ENCODE data around the gene CDKAL1.

Gene CDKAL1

GRCh38 chr6:21123507-21124436 is 589.5 kb downstream of the CDKAL1 start:
- Histone ChIP-seq H3K4me3 (ENCODE audit: low read depth, low read length) (no peak overlapping the region), H3K27me3 (no peaks in the 10 kb centered on the region), H3K9me3 (no peaks in the 10 kb centered on the region), H3K36me3 (no peaks in the 10 kb centered on the region), H3K4me1 (no peaks in the 10 kb centered on the region)
- no peak for DNase-seq
- TF ChIP-seq CTCF (IDR thresholded peaks at IDR 0.05; ENCODE audit: low read depth, low read length) = no peak

GRCh38 chr6:21128601-21129000 is 594.3 kb downstream of the CDKAL1 start:
- DNase-seq = no peak
- Histone ChIP-seq H3K4me1 (peaks cover 9% of the 10 kb centered on the region), H3K9me3 (no peaks in the 10 kb centered on the region), H3K4me3 (ENCODE audit: low read depth, low read length) (no peak overlapping the region), H3K36me3 (no peaks in the 10 kb centered on the region), H3K27me3 (no peaks in the 10 kb centered on the region)
- no peak for TF ChIP-seq CTCF (IDR thresholded peaks at IDR 0.05; ENCODE audit: low read depth, low read length)

GRCh38 chr6:21131406-21131805 is 597.1 kb downstream of the CDKAL1 start:
- Histone ChIP-seq H3K4me1 (peaks cover 33% of the 10 kb centered on the region), H3K9me3 (no peaks in the 10 kb centered on the region), H3K27me3 (no peaks in the 10 kb centered on the region), H3K36me3 (no peaks in the 10 kb centered on the region), H3K4me3 (ENCODE audit: low read depth, low read length) (no peak overlapping the region)
- TF ChIP-seq CTCF (IDR thresholded peaks at IDR 0.05; ENCODE audit: low read depth, low read length) = no peak
- no peak for DNase-seq

- Histone ChIP-seq H3K4me1 (peaks cover 33% of the 10 kb centered on the region), H3K4me3 (ENCODE audit: low read depth, low read length) (no peak overlapping the region), H3K27me3 (no peaks in the 10 kb centered on the region), H3K36me3 (no peaks in the 10 kb centered on the region), H3K9me3 (no peaks in the 10 kb centered on the region)
- no peak for DNase-seq
- no peak for TF ChIP-seq CTCF (IDR thresholded peaks at IDR 0.05; ENCODE audit: low read depth, low read length)
Measured at GRCh38 chr6:21132446-21132845, 598.2 kb downstream of the CDKAL1 start.

GRCh38 chr6:21132856-21133838 is 598.9 kb downstream of the CDKAL1 start:
- Histone ChIP-seq H3K9me3 (no peaks in the 10 kb centered on the region), H3K27me3 (no peaks in the 10 kb centered on the region), H3K36me3 (no peaks in the 10 kb centered on the region), H3K4me3 (ENCODE audit: low read depth, low read length) (no peak overlapping the region), H3K4me1 (peaks cover 33% of the 10 kb centered on the region)
- DNase-seq = no peak
- no peak for TF ChIP-seq CTCF (IDR thresholded peaks at IDR 0.05; ENCODE audit: low read depth, low read length)

Measured in BE2C (cell line).